Activated naive CD4-positive, alpha-beta T cell treated with anti-CD3 and anti-CD28 coated beads, Interleukin-2, amount 50 U/mL, for 24 hours (primary cell): ENCODE results near the gene ROR1.

Experiments
- H3K27ac Mint-ChIP-seq: one replicate; pipeline ENCODE4 v1.8.0; 2021; ENCODE audit warnings: mild to moderate bottlenecking, mixed read lengths
- H3K27me3 Mint-ChIP-seq: one replicate; pipeline ENCODE4 v1.8.0; 2021; ENCODE audit warnings: mixed read lengths
- H3K36me3 Mint-ChIP-seq: one replicate; pipeline ENCODE4 v1.8.0; 2021; ENCODE audit warnings: mixed read lengths
- H3K4me1 Mint-ChIP-seq: one replicate; pipeline ENCODE4 v1.8.0; 2021; ENCODE audit warnings: mixed read lengths
- H3K4me3 Mint-ChIP-seq: one replicate; pipeline ENCODE4 v1.8.0; 2021; ENCODE audit warnings: mild to moderate bottlenecking, mixed read lengths
- H3K9me3 Mint-ChIP-seq: one replicate; pipeline ENCODE4 v1.8.0; 2021; ENCODE audit warnings: mixed read lengths

The ROR1 gene

GRCh38 chr1:64004451-64005025, 230.7 kb downstream of the ROR1 start:
- Mint-ChIP-seq H3K36me3 (no peaks in the 10 kb centered on the region), H3K27me3 (peaks cover 9% of the 10 kb centered on the region), H3K27ac (no peak overlapping the region), H3K4me3 (no peak overlapping the region), H3K4me1 (no peaks in the 10 kb centered on the region), H3K9me3 (no peaks in the 10 kb centered on the region)

- Mint-ChIP-seq H3K9me3 (no peaks in the 10 kb centered on the region), H3K27me3 (peaks cover 9% of the 10 kb centered on the region), H3K4me1 (no peaks in the 10 kb centered on the region), H3K27ac (no peak overlapping the region), H3K4me3 (no peak overlapping the region), H3K36me3 (no peaks in the 10 kb centered on the region)
Measured at GRCh38 chr1:64005801-64006200, 232.0 kb downstream of the ROR1 start.

- Mint-ChIP-seq H3K27ac (no peak overlapping the region), H3K9me3 (no peaks in the 10 kb centered on the region), H3K27me3 (peaks cover 9% of the 10 kb centered on the region), H3K4me3 (no peak overlapping the region), H3K4me1 (no peaks in the 10 kb centered on the region), H3K36me3 (no peaks in the 10 kb centered on the region)
Measured at GRCh38 chr1:64006276-64007051, 232.6 kb downstream of the ROR1 start.

- H3K9me3 Mint-ChIP-seq: no peaks in the 10 kb centered on the region
- no peak overlapping the region for H3K27ac Mint-ChIP-seq
- peaks cover 2% of the 10 kb centered on the region for H3K27me3 Mint-ChIP-seq
- no peaks in the 10 kb centered on the region for H3K36me3 Mint-ChIP-seq
- no peak overlapping the region for H3K4me3 Mint-ChIP-seq
- no peaks in the 10 kb centered on the region for H3K4me1 Mint-ChIP-seq
Measured at GRCh38 chr1:64010316-64010715, 236.5 kb downstream of the ROR1 start.

- Mint-ChIP-seq H3K36me3 (no peaks in the 10 kb centered on the region), H3K4me1 (peaks cover 3% of the 10 kb centered on the region), H3K4me3 (no peak overlapping the region), H3K9me3 (no peaks in the 10 kb centered on the region), H3K27ac (no peak overlapping the region), H3K27me3 (peaks cover 2% of the 10 kb centered on the region)
Measured at GRCh38 chr1:64013395-64013794, 239.6 kb downstream of the ROR1 start.

GRCh38 chr1:64019818-64020217, 246.0 kb downstream of the ROR1 start:
- peaks cover 21% of the 10 kb centered on the region for H3K4me1 Mint-ChIP-seq
- no peak overlapping the region for H3K27ac Mint-ChIP-seq
- H3K27me3 Mint-ChIP-seq: no peaks in the 10 kb centered on the region
- H3K9me3 Mint-ChIP-seq: no peaks in the 10 kb centered on the region
- peak overlapping the region; percentile 37 for H3K4me3 Mint-ChIP-seq
- no peaks in the 10 kb centered on the region for H3K36me3 Mint-ChIP-seq

- Mint-ChIP-seq H3K27me3 (no peaks in the 10 kb centered on the region), H3K36me3 (no peaks in the 10 kb centered on the region), H3K4me1 (peaks cover 21% of the 10 kb centered on the region), H3K4me3 (no peak overlapping the region), H3K27ac (no peak overlapping the region), H3K9me3 (no peaks in the 10 kb centered on the region)
Measured at GRCh38 chr1:64021066-64021465, 247.2 kb downstream of the ROR1 start.

- Mint-ChIP-seq H3K4me3 (no peak overlapping the region), H3K27me3 (no peaks in the 10 kb centered on the region), H3K36me3 (no peaks in the 10 kb centered on the region), H3K4me1 (peaks cover 4% of the 10 kb centered on the region), H3K27ac (no peak overlapping the region), H3K9me3 (no peaks in the 10 kb centered on the region)
Measured at GRCh38 chr1:64025051-64025450, 251.2 kb downstream of the ROR1 start.

GRCh38 chr1:64029037-64029436, 255.2 kb downstream of the ROR1 start:
- H3K27ac Mint-ChIP-seq: no peak overlapping the region
- H3K36me3 Mint-ChIP-seq: no peaks in the 10 kb centered on the region
- H3K27me3 Mint-ChIP-seq: peaks cover 1% of the 10 kb centered on the region
- no peak overlapping the region for H3K4me3 Mint-ChIP-seq
- no peaks in the 10 kb centered on the region for H3K9me3 Mint-ChIP-seq
- H3K4me1 Mint-ChIP-seq: no peaks in the 10 kb centered on the region

GRCh38 chr1:64030411-64030810, 256.6 kb downstream of the ROR1 start:
- H3K27ac Mint-ChIP-seq: no peak overlapping the region
- H3K27me3 Mint-ChIP-seq: peaks cover 5% of the 10 kb centered on the region
- no peak overlapping the region for H3K4me3 Mint-ChIP-seq
- no peaks in the 10 kb centered on the region for H3K9me3 Mint-ChIP-seq
- H3K36me3 Mint-ChIP-seq: no peaks in the 10 kb centered on the region
- H3K4me1 Mint-ChIP-seq: no peaks in the 10 kb centered on the region

- H3K27me3 Mint-ChIP-seq: peaks cover 5% of the 10 kb centered on the region
Measured at GRCh38 chr1:64031236-64031635, 257.4 kb downstream of the ROR1 start.

GRCh38 chr1:64033667-64034220, 259.9 kb downstream of the ROR1 start:
- Mint-ChIP-seq H3K9me3 (no peaks in the 10 kb centered on the region), H3K36me3 (peaks cover 3% of the 10 kb centered on the region), H3K4me3 (no peak overlapping the region), H3K4me1 (no peaks in the 10 kb centered on the region), H3K27ac (no peak overlapping the region), H3K27me3 (peaks cover 10% of the 10 kb centered on the region)

More at GRCh38 chr1:64031236-64031635, 257.4 kb downstream of the ROR1 start:
- Mint-ChIP-seq H3K36me3 (no peaks in the 10 kb centered on the region), H3K9me3 (no peaks in the 10 kb centered on the region), H3K27ac (no peak overlapping the region), H3K4me3 (no peak overlapping the region), H3K4me1 (no peaks in the 10 kb centered on the region)

GRCh38 chr1:64036549-64036948, 262.7 kb downstream of the ROR1 start:
- Mint-ChIP-seq H3K4me3 (no peak overlapping the region), H3K4me1 (no peaks in the 10 kb centered on the region), H3K9me3 (no peaks in the 10 kb centered on the region), H3K36me3 (peaks cover 3% of the 10 kb centered on the region), H3K27ac (no peak overlapping the region), H3K27me3 (peaks cover 10% of the 10 kb centered on the region)

GRCh38 chr1:64038119-64038518, 264.3 kb downstream of the ROR1 start:
- H3K4me3 Mint-ChIP-seq: no peak overlapping the region
- no peaks in the 10 kb centered on the region for H3K4me1 Mint-ChIP-seq
- no peak overlapping the region for H3K27ac Mint-ChIP-seq
- H3K9me3 Mint-ChIP-seq: no peaks in the 10 kb centered on the region
- peaks cover 12% of the 10 kb centered on the region for H3K27me3 Mint-ChIP-seq
- peaks cover 3% of the 10 kb centered on the region for H3K36me3 Mint-ChIP-seq

- Mint-ChIP-seq H3K9me3 (no peaks in the 10 kb centered on the region), H3K4me3 (no peak overlapping the region), H3K27ac (no peak overlapping the region), H3K27me3 (peaks cover 14% of the 10 kb centered on the region), H3K36me3 (peaks cover 3% of the 10 kb centered on the region), H3K4me1 (no peaks in the 10 kb centered on the region)
Measured at GRCh38 chr1:64038965-64039364, 265.1 kb downstream of the ROR1 start.

- H3K9me3 Mint-ChIP-seq: no peaks in the 10 kb centered on the region
- H3K27ac Mint-ChIP-seq: no peak overlapping the region
- H3K4me3 Mint-ChIP-seq: no peak overlapping the region
- no peaks in the 10 kb centered on the region for H3K4me1 Mint-ChIP-seq
- peaks cover 3% of the 10 kb centered on the region for H3K36me3 Mint-ChIP-seq
- peaks cover 12% of the 10 kb centered on the region for H3K27me3 Mint-ChIP-seq
Measured at GRCh38 chr1:64039390-64039926, 265.6 kb downstream of the ROR1 start.
